ENCODE data around the gene HOXC5.

DNA sequence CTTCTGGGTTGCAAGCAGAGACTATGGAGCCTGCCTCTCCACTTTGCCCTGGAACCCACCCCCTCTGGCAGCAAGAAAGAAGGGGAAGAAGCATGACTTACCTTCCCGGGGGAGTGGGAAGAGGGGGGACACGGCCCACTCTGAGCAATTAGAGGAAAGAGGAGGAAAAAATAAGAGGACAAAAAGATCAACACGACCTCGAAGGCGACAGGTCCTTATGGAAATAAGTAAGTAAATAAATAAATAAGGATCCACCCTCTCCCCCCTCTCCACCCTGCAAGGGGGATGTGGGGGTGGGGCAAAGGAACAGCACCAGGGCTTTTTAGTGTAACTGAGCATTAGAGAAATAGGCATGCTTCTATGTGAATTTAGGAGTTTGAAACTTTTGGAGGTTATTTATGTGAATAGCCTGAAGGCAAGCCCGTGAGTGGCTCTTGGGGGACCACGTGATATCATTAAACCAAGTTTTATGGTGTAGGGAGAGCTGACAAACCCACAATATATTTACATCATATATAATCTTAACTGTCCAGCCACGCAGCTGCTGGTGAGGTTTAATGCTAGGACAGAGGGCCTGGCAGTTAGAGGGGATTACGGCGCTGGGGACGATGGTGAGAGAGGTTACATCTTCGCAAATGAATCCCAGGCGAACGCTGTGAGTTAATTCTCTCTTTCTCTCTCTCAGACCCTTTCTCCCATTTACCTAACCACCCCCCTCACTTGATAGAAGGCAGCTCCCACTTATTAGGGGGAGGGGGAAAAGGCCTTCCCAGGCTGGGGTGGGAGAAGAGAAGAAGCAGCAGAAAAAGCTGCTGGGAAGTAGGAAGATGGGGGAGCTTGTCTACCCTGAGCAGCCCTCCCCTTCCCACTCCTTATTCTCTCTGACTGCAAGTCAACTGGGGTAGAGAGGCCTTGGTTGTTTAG, 4.8 kb downstream of the HOXC5 start:
- TF ChIP-seq, protein P1, sequence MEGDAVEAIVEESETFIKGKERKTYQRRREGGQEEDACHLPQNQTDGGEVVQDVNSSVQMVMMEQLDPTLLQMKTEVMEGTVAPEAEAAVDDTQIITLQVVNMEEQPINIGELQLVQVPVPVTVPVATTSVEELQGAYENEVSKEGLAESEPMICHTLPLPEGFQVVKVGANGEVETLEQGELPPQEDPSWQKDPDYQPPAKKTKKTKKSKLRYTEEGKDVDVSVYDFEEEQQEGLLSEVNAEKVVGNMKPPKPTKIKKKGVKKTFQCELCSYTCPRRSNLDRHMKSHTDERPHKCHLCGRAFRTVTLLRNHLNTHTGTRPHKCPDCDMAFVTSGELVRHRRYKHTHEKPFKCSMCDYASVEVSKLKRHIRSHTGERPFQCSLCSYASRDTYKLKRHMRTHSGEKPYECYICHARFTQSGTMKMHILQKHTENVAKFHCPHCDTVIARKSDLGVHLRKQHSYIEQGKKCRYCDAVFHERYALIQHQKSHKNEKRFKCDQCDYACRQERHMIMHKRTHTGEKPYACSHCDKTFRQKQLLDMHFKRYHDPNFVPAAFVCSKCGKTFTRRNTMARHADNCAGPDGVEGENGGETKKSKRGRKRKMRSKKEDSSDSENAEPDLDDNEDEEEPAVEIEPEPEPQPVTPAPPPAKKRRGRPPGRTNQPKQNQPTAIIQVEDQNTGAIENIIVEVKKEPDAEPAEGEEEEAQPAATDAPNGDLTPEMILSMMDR (IDR thresholded peaks at IDR 0.05; ENCODE audit: low read length): no peak
- no peak for TF ChIP-seq EZH2phosphoT487 (IDR thresholded peaks at IDR 0.05; ENCODE audit: low read length)
